IMR-90 (cell line): ENCODE measurements around the gene NRF1. TPM values are rescaled to one million over a fixed set of nuclear protein-coding genes. Genes with fewer than 3 reads are reported as not detected.

Source experiments
- ATAC-seq: fragments of 200-7000 bp; cut with Tn5 transposase; 2 replicates; pipeline ENCODE4 v1.9.1; 2020; ENCODE audit warnings: low read depth, mild to moderate bottlenecking, moderate library complexity
- BruUV-seq: library from RNA; stranded (reverse); fragments of 400-500 nt; replicated peaks from 2 replicates; lab custom pipeline; 2021; lab: Mats Ljungman, UMichigan
- CTCF ChIA-PET: fragments of 300-600 bp; formaldehyde crosslinking; extraction: SDS; loops from one replicate; lab custom pipeline; 2021; ENCODE audit warnings: antibody characterized with exemption; lab: Yijun Ruan, JAX
- POLR2A ChIA-PET: fragments of 300-600 bp; sonication (Branson Sonifier 250); formaldehyde crosslinking; loops from one replicate; lab custom pipeline; 2022; ENCODE audit warnings: antibody characterized with exemption; ENCODE audit not compliant: unreplicated experiment; lab: Charles Lee
- DNase-seq: peaks from one replicate; pipeline ENCODE4 v3.0.0; 2013
- H2AFZ ChIP-seq: replicated peaks from 2 replicates; pipeline ENCODE3; 2013; ENCODE audit warnings: low read length, mild to moderate bottlenecking; ENCODE audit not compliant: poor library complexity
- H2AK5ac ChIP-seq: 2 replicates; pipeline ENCODE4 v1.6.1; 2013; ENCODE audit warnings: low read depth, low read length, inconsistent platforms
- H2AK9ac ChIP-seq: replicated peaks from 2 replicates; pipeline ENCODE3; 2013; ENCODE audit warnings: mild to moderate bottlenecking, low read depth, low read length, moderate library complexity; ENCODE audit not compliant: poor library complexity
- H2BK120ac ChIP-seq: 2 replicates; pipeline ENCODE4 v1.6.1; 2013; ENCODE audit warnings: low read depth, low read length, inconsistent platforms
- H2BK15ac ChIP-seq: 3 replicates; pipeline ENCODE4 v1.6.1; 2013; ENCODE audit warnings: low read depth, low read length, inconsistent platforms
- H2BK20ac ChIP-seq: 2 replicates; pipeline ENCODE4 v1.6.1; 2013; ENCODE audit warnings: low read depth, mild to moderate bottlenecking, inconsistent platforms, low read length, moderate library complexity
- H2BK5ac ChIP-seq: 2 replicates; pipeline ENCODE4 v1.6.1; 2013; ENCODE audit warnings: mild to moderate bottlenecking, low read depth, low read length, inconsistent platforms; ENCODE audit not compliant: poor library complexity, severe bottlenecking
- H3K14ac ChIP-seq: replicated peaks from 2 replicates; pipeline ENCODE4 v1.6.1; 2013; ENCODE audit warnings: low read depth, low read length, inconsistent platforms
- H3K18ac ChIP-seq: 2 replicates; pipeline ENCODE4 v1.6.1; 2013; ENCODE audit warnings: low read depth, low read length, control low read depth
- H3K23ac ChIP-seq: 2 replicates; pipeline ENCODE4 v1.6.1; 2013; ENCODE audit warnings: low read depth, low read length, inconsistent platforms
- H3K27ac ChIP-seq: 2 replicates; pipeline ENCODE4 v1.5.1; 2013; ENCODE audit warnings: mild to moderate bottlenecking, control low read depth, low read length; ENCODE audit not compliant: insufficient read depth
- H3K27me3 ChIP-seq: 2 replicates; pipeline ENCODE4 v1.6.1; 2013; ENCODE audit warnings: low read length; ENCODE audit not compliant: control insufficient read depth, insufficient read depth
- H3K36me3 ChIP-seq: 2 replicates; pipeline ENCODE4 v1.6.1; 2013; ENCODE audit warnings: low read length, mixed read lengths; ENCODE audit not compliant: control insufficient read depth, insufficient read depth
- H3K4ac ChIP-seq: 2 replicates; pipeline ENCODE4 v1.6.1; 2013; ENCODE audit warnings: low read depth, low read length, inconsistent platforms
- H3K4me1 ChIP-seq: 2 replicates; pipeline ENCODE4 v1.6.1; 2013; ENCODE audit warnings: low read length, mixed read lengths; ENCODE audit not compliant: control insufficient read depth, insufficient read depth
- H3K4me2 ChIP-seq: 2 replicates; pipeline ENCODE4 v1.6.1; 2013; ENCODE audit warnings: low read depth, mild to moderate bottlenecking, control low read depth, low read length, moderate library complexity
- H3K4me3 ChIP-seq: 2 replicates; pipeline ENCODE4 v1.5.1; 2013; ENCODE audit warnings: low read depth, mild to moderate bottlenecking, control low read depth, low read length, moderate library complexity; ENCODE audit not compliant: insufficient read depth
- H3K56ac ChIP-seq: 2 replicates; pipeline ENCODE4 v1.6.1; 2013; ENCODE audit warnings: low read length, inconsistent platforms; ENCODE audit not compliant: insufficient read depth; ENCODE audit errors: extremely low read depth
- H3K79me1 ChIP-seq, 2 experiments: 2 replicates each; pipeline ENCODE4 v1.6.1; 2013; ENCODE audit warnings: low read length in 2 of 2, inconsistent platforms in 1 of 2, low read depth in 1 of 2
- H3K9ac ChIP-seq: 2 replicates; pipeline ENCODE4 v1.6.1; 2013; ENCODE audit warnings: low read depth, low read length, control low read depth
- H3K9me1 ChIP-seq: 2 replicates; pipeline ENCODE4 v1.6.1; 2013; ENCODE audit warnings: low read length, inconsistent platforms; ENCODE audit not compliant: insufficient read depth
- H3K9me3 ChIP-seq: 2 replicates; pipeline ENCODE4 v1.6.1; 2013; ENCODE audit warnings: low read length; ENCODE audit not compliant: control insufficient read depth, insufficient read depth
- H4K20me1 ChIP-seq: 2 replicates; pipeline ENCODE4 v1.6.1; 2013; ENCODE audit warnings: low read length, inconsistent platforms; ENCODE audit not compliant: insufficient read depth
- H4K5ac ChIP-seq: 2 replicates; pipeline ENCODE4 v1.6.1; 2013; ENCODE audit warnings: mild to moderate bottlenecking, low read depth, low read length, control low read depth
- H4K8ac ChIP-seq, 2 experiments: 2 replicates each; pipeline ENCODE4 v1.6.1; 2013; ENCODE audit warnings: low read depth in 2 of 2, low read length in 2 of 2, control low read depth in 1 of 2, inconsistent platforms in 1 of 2
- H4K91ac ChIP-seq: 2 replicates; pipeline ENCODE4 v1.6.1; 2013; ENCODE audit warnings: low read depth, low read length, inconsistent platforms; ENCODE audit not compliant: insufficient read depth
- CEBPB ChIP-seq: IDR thresholded peaks from 2 replicates; pipeline ENCODE4 v1.6.1; 2012; ENCODE audit warnings: low read depth, low read length, improper control_type of control experiment
- FOS ChIP-seq: fragments of 150-350 bp; IDR thresholded peaks from 2 replicates; pipeline ENCODE4 v1.6.1; 2016; ENCODE audit warnings: low read depth, low read length
- MAFK ChIP-seq: IDR thresholded peaks from 2 replicates; pipeline ENCODE4 v1.6.1; 2012; ENCODE audit warnings: low read depth, low read length, improper control_type of control experiment
- MAZ ChIP-seq: IDR thresholded peaks from 2 replicates; pipeline ENCODE4 v1.6.1; 2012; ENCODE audit warnings: low read depth, mild to moderate bottlenecking, low read length, improper control_type of control experiment, moderate library complexity, borderline replicate concordance
- MXI1 ChIP-seq: IDR thresholded peaks from 2 replicates; pipeline ENCODE4 v1.6.1; 2012; ENCODE audit warnings: low read depth, mild to moderate bottlenecking, low read length, moderate library complexity, borderline replicate concordance
- NFE2L2 ChIP-seq: fragments of 150-350 bp; IDR thresholded peaks from 2 replicates; pipeline ENCODE4 v1.6.1; 2016; ENCODE audit warnings: low read depth, mild to moderate bottlenecking, low read length
- POLR2A ChIP-seq: IDR thresholded peaks from 2 replicates; pipeline ENCODE4 v1.6.1; 2012; ENCODE audit warnings: mild to moderate bottlenecking, low read depth, low read length
- RCOR1 ChIP-seq: IDR thresholded peaks from 2 replicates; pipeline ENCODE4 v1.6.1; 2012; ENCODE audit warnings: mild to moderate bottlenecking, low read length, improper control_type of control experiment; ENCODE audit not compliant: insufficient replicate concordance
- dilution Hi-C: fragments of 300-500 bp; cut with HindIII; formaldehyde crosslinking; loops from one replicate; pipeline ENCODE4 v1.14.3; 2018; ENCODE audit warnings: low sequenced_read_pairs; ENCODE audit not compliant: unreplicated experiment
- in situ Hi-C: fragments of 300-500 bp; cut with MboI; formaldehyde crosslinking; loops from 3 replicates; pipeline ENCODE4 v1.14.3; 2019; ENCODE audit warnings: low sequenced_read_pairs, inconsistent platforms, mixed read lengths
- intact Hi-C: fragments of 100-400 bp; cut with micrococcal nuclease; formaldehyde crosslinking; loops from 2 replicates; pipeline ENCODE4 v1.10.0; 2022
- polyA plus RNA-seq, 3 experiments: library from polyadenylated mRNA; depleted of rRNA; stranded (reverse); fragments of >200 nt; gene quantifications; 2 replicates each; pipeline ENCODE4 v1.2.3, GENCODE V29; 2012; ENCODE audit warnings: low replicate concordance in 1 of 3
- total RNA-seq: library from RNA; depleted of rRNA; stranded (reverse); fragments of >200 nt; gene quantifications from 2 replicates; pipeline ENCODE4 v1.2.3, GENCODE V29; 2012
- TF ChIP-seq, protein P1 (sequence below): conservative IDR thresholded peaks from 2 replicates; pipeline ENCODE4 v1.5.1; 2012; ENCODE audit warnings: mild to moderate bottlenecking, low read depth, low read length, improper control_type of control experiment
- TF ChIP-seq, protein P2 (sequence below): fragments of 150-350 bp; IDR thresholded peaks from 2 replicates; pipeline ENCODE4 v1.6.1; 2016; ENCODE audit warnings: low read depth, mild to moderate bottlenecking, low read length, moderate library complexity, borderline replicate concordance
- TF ChIP-seq, protein P3 (sequence below): fragments of 150-350 bp; IDR thresholded peaks from 2 replicates; pipeline ENCODE4 v1.6.1; 2017; ENCODE audit warnings: mild to moderate bottlenecking, antibody characterized with exemption, low read length, low read depth

NRF1 gene
- total and polyA plus RNA-seq, 2 of the 4 experiments (the other 2 are of a cell fraction) = 11.4 to 15.8 TPM

DNA sequence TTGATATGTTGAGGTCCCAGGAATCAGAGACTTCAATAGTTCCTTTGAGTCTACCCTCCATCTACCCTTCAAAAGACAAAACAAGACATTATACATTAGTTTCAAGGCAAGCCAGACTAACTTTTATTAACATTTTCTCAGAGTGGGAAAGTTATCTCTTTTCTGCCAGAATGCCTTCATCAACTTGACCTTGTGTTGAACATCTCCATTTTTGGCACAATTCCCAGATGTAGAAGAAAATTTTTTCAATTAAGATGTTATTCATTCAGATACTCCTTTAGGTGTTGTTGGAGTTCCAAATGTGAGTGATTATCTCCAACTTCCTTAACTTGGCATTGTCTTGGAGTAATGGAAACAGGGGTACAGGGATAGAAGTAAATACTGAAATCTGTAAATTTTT lies 59.1 kb downstream of the NRF1 start:
- Histone ChIP-seq H2BK20ac (no peak overlapping the region), H3K36me3 (peaks cover 8% of the 10 kb centered on the region), H3K27me3 (no peaks in the 10 kb centered on the region), H2BK15ac (no peak overlapping the region), H3K9me1 (peaks cover 3% of the 10 kb centered on the region; the same call in 1 of the 2 replicates), H3K23ac (no peak overlapping the region), H3K4ac (no peak overlapping the region), H3K4me3 (no peak overlapping the region), H3K4me2 (no peak overlapping the region), H2AK9ac (no peak overlapping the region), H4K5ac (no peak overlapping the region), H3K9me3 (peaks cover 7% of the 10 kb centered on the region), H4K8ac (no peak overlapping the region), H3K9ac (no peak overlapping the region), H2AFZ (no peak overlapping the region), H3K18ac (no peak overlapping the region), H2AK5ac (no peak overlapping the region), H3K56ac (no peak overlapping the region), H3K27ac (no peak overlapping the region), H2BK120ac (no peak overlapping the region), H4K20me1 (no peaks in the 10 kb centered on the region), H3K4me1 (peaks cover 2% of the 10 kb centered on the region; the same call in 1 of the 2 replicates), H2BK5ac (no peak overlapping the region), H4K91ac (no peak overlapping the region), H3K79me1 (peaks cover 12 to 13% of the 10 kb centered on the region in 2 experiments), H3K14ac (no peak overlapping the region)
- dilution Hi-C loops (no loop called here), in situ Hi-C loops (no loop called here), intact Hi-C loops (no loop called here)
- no peak for TF ChIP-seq POLR2A
- TF ChIP-seq NFE2L2 = no peak
- TF ChIP-seq RCOR1 = no peak
- no peak for TF ChIP-seq CEBPB
- TF ChIP-seq, protein P1, sequence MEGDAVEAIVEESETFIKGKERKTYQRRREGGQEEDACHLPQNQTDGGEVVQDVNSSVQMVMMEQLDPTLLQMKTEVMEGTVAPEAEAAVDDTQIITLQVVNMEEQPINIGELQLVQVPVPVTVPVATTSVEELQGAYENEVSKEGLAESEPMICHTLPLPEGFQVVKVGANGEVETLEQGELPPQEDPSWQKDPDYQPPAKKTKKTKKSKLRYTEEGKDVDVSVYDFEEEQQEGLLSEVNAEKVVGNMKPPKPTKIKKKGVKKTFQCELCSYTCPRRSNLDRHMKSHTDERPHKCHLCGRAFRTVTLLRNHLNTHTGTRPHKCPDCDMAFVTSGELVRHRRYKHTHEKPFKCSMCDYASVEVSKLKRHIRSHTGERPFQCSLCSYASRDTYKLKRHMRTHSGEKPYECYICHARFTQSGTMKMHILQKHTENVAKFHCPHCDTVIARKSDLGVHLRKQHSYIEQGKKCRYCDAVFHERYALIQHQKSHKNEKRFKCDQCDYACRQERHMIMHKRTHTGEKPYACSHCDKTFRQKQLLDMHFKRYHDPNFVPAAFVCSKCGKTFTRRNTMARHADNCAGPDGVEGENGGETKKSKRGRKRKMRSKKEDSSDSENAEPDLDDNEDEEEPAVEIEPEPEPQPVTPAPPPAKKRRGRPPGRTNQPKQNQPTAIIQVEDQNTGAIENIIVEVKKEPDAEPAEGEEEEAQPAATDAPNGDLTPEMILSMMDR = no peak
- TF ChIP-seq, protein P2, sequence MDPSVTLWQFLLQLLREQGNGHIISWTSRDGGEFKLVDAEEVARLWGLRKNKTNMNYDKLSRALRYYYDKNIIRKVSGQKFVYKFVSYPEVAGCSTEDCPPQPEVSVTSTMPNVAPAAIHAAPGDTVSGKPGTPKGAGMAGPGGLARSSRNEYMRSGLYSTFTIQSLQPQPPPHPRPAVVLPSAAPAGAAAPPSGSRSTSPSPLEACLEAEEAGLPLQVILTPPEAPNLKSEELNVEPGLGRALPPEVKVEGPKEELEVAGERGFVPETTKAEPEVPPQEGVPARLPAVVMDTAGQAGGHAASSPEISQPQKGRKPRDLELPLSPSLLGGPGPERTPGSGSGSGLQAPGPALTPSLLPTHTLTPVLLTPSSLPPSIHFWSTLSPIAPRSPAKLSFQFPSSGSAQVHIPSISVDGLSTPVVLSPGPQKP = no peak
- no peak for TF ChIP-seq FOS
- TF ChIP-seq, protein P3, sequence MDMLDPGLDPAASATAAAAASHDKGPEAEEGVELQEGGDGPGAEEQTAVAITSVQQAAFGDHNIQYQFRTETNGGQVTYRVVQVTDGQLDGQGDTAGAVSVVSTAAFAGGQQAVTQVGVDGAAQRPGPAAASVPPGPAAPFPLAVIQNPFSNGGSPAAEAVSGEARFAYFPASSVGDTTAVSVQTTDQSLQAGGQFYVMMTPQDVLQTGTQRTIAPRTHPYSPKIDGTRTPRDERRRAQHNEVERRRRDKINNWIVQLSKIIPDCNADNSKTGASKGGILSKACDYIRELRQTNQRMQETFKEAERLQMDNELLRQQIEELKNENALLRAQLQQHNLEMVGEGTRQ = no peak
- no peak for TF ChIP-seq MAFK
- no peak for TF ChIP-seq MXI1
- TF ChIP-seq MAZ = no peak
- ATAC-seq (no peak), DNase-seq (peak; percentile 39)
- POLR2A ChIA-PET = no interaction called here
- BruUV-seq = no TSS peak
- CTCF ChIA-PET = no interaction called here
